CD4-positive, alpha-beta T cell treated with Interleukin-15 for 4 hours (primary cell): ENCODE data around the gene LPO.

Experiments
- DNase-seq: peaks from one replicate; pipeline ENCODE4 v3.0.0-alpha.2; 2020; ENCODE audit warnings: low spot score

The LPO gene

GRCh38 chr17:58279016-58279711, 40.8 kb downstream of the LPO start:
- DNase-seq, result no peak

- no peak for DNase-seq
Measured at GRCh38 chr17:58279736-58280479, 41.5 kb downstream of the LPO start.

- DNase-seq, result no peak
Measured at GRCh38 chr17:58280480-58281217, 42.3 kb downstream of the LPO start, which contains the start of gene MPO. Gene MPO (minus strand): TSS chr17:58280935. CDS start chr17:58280758, 177 bp downstream.

- no peak for DNase-seq
Measured at GRCh38 chr17:58281511-58282011, 43.2 kb downstream of the LPO start.

GRCh38 chr17:58282442-58282841, 44.1 kb downstream of the LPO start:
- no peak for DNase-seq

GRCh38 chr17:58283674-58284612, 45.6 kb downstream of the LPO start:
- no peak for DNase-seq

GRCh38 chr17:58284613-58285421, 46.4 kb downstream of the LPO start:
- no peak for DNase-seq

GRCh38 chr17:58285422-58285810, 47.0 kb downstream of the LPO start:
- no peak for DNase-seq

GRCh38 chr17:58289869-58290268, 51.5 kb downstream of the LPO start:
- no peak for DNase-seq

- DNase-seq, result no peak
Measured at GRCh38 chr17:58291246-58291645, 52.9 kb downstream of the LPO start.

GRCh38 chr17:58294034-58294433, 55.6 kb downstream of the LPO start:
- no peak for DNase-seq

GRCh38 chr17:58300336-58300735, 62.0 kb downstream of the LPO start:
- no peak for DNase-seq

- DNase-seq, result no peak
Measured at GRCh38 chr17:58301504-58302150, 63.2 kb downstream of the LPO start.

GRCh38 chr17:58302171-58302918, 64.0 kb downstream of the LPO start:
- DNase-seq, result no peak

- DNase-seq, result no peak
Measured at GRCh38 chr17:58302919-58303585, 64.7 kb downstream of the LPO start.

GRCh38 chr17:58303971-58304749, 65.8 kb downstream of the LPO start:
- peak; percentile 62 for DNase-seq

- DNase-seq, result no peak
Measured at GRCh38 chr17:58304750-58305486, 66.5 kb downstream of the LPO start.
